Endothelial cell of umbilical vein (primary cell): ENCODE measurements around the gene B4GALT5. TPM values are rescaled to one million over a fixed set of nuclear protein-coding genes. Genes with fewer than 3 reads are reported as not detected.

Source experiments
- BruUV-seq: library from RNA; stranded (reverse); fragments of 400-500 nt; replicated peaks from 2 replicates; lab custom pipeline; 2021; lab: Mats Ljungman, UMichigan
- CTCF ChIA-PET: fragments of 300-600, 350-600 bp; sonication (Branson Sonifier 250); formaldehyde crosslinking; loops from one replicate; lab custom pipeline; 2021; ENCODE audit warnings: antibody characterized with exemption, inconsistent platforms; lab: Charles Lee
- POLR2A ChIA-PET: fragments of 300-600, 350-600 bp; sonication (Branson Sonifier 250); formaldehyde crosslinking; loops from one replicate; lab custom pipeline; 2021; ENCODE audit warnings: antibody characterized with exemption, inconsistent platforms; lab: Charles Lee
- DNase-seq: peaks from one replicate; pipeline ENCODE4 v3.0.0-alpha.2; 2011; ENCODE audit warnings: low read depth, low spot score
- FAIRE-seq: peaks from 2 replicates; lab custom pipeline; 2011; peaks lifted over from hg19 to GRCh38; lab: Jason Lieb, UNC
- H2AFZ ChIP-seq: 2 replicates; pipeline ENCODE4 v1.6.0; 2012; ENCODE audit warnings: low read depth, low read length, control low read depth, inconsistent platforms
- H3K27ac ChIP-seq: 2 replicates; pipeline ENCODE4 v1.5.1; 2011; ENCODE audit warnings: low read depth, mild to moderate bottlenecking, control low read depth, low read length, moderate library complexity; ENCODE audit not compliant: insufficient read depth
- H3K27me3 ChIP-seq, 2 experiments: 2 replicates each; pipeline versions ENCODE4 v1.6.0 to v1.6.1; 2011; ENCODE audit warnings: low read length in 2 of 2, mixed read lengths in 1 of 2; ENCODE audit not compliant: control insufficient read depth in 2 of 2, insufficient read depth in 2 of 2
- H3K36me3 ChIP-seq, 2 experiments: 2 replicates in 1 of 2; 3 replicates in 1 of 2; pipeline ENCODE4 v1.5.1; 2011; ENCODE audit warnings: low read length in 2 of 2, mild to moderate bottlenecking in 1 of 2, moderate library complexity in 1 of 2; ENCODE audit not compliant: control insufficient read depth in 2 of 2, insufficient read depth in 2 of 2; ENCODE audit errors: extremely low read depth in 1 of 2
- H3K4me1 ChIP-seq: 3 replicates; pipeline ENCODE4 v1.5.1; 2011; ENCODE audit warnings: mild to moderate bottlenecking, low read length; ENCODE audit not compliant: control insufficient read depth, insufficient read depth; ENCODE audit errors: extremely low read depth
- H3K4me2 ChIP-seq: 2 replicates; pipeline ENCODE4 v1.6.1; 2011; ENCODE audit warnings: low read length, control low read depth, mixed read lengths; ENCODE audit not compliant: insufficient read depth
- H3K4me3 ChIP-seq, 3 experiments: fragments of 200-600 bp in 1 of 3; sonication (generic), shearing (Covaris generic) in 1 of 3; replicated peaks in 1 of 3; 2 replicates each; pipeline ENCODE4 v1.5.1; 2011 to 2016; ENCODE audit warnings: control low read depth in 3 of 3, low read length in 3 of 3, mild to moderate bottlenecking in 2 of 3, inconsistent platforms in 1 of 3, low read depth in 1 of 3, moderate library complexity in 1 of 3; ENCODE audit not compliant: insufficient read depth in 1 of 3
- H3K79me2 ChIP-seq: 2 replicates; pipeline ENCODE4 v1.6.0; 2012; ENCODE audit warnings: low read length, inconsistent platforms; ENCODE audit not compliant: control insufficient read depth, insufficient read depth
- H3K9ac ChIP-seq: replicated peaks from 2 replicates; pipeline ENCODE3; 2011; ENCODE audit warnings: low read length, control low read depth; ENCODE audit not compliant: insufficient read depth; ENCODE audit errors: extremely low read depth
- H3K9me1 ChIP-seq: replicated peaks from 3 replicates; pipeline ENCODE4 v1.6.0; 2011; ENCODE audit warnings: mild to moderate bottlenecking, low read length; ENCODE audit not compliant: control insufficient read depth, insufficient read depth; ENCODE audit errors: extremely low read depth
- H3K9me3 ChIP-seq: replicated peaks from 2 replicates; pipeline ENCODE4 v1.5.1; 2012; ENCODE audit warnings: low read length, inconsistent platforms; ENCODE audit not compliant: control insufficient read depth, insufficient read depth
- H4K20me1 ChIP-seq: replicated peaks from 2 replicates; pipeline ENCODE3; 2011; ENCODE audit warnings: mild to moderate bottlenecking, low read length; ENCODE audit not compliant: control insufficient read depth, insufficient read depth; ENCODE audit errors: extremely low read depth
- CTCF ChIP-seq, 2 donors: IDR thresholded peaks; 1 replicate in 1 of 2; 2 replicates in 1 of 2; pipeline ENCODE4 v1.5.1; 2011; ENCODE audit warnings: low read length in 2 of 2, mild to moderate bottlenecking in 2 of 2, moderate library complexity in 2 of 2, control low read depth in 1 of 2, inconsistent platforms in 1 of 2, low read depth in 1 of 2; ENCODE audit not compliant: insufficient read depth in 1 of 2; ENCODE audit errors: extremely low read depth in 1 of 2
- EZH2 ChIP-seq: IDR thresholded peaks from 2 replicates; pipeline ENCODE4 v1.6.1; 2012; ENCODE audit warnings: borderline replicate concordance, low read depth, mild to moderate bottlenecking, moderate library complexity, low read length, inconsistent platforms; ENCODE audit not compliant: severe bottlenecking
- FOS ChIP-seq: IDR thresholded peaks from 2 replicates; pipeline ENCODE4 v1.6.1; 2011; ENCODE audit warnings: mild to moderate bottlenecking, low read length, moderate library complexity, borderline replicate concordance; ENCODE audit not compliant: insufficient read depth
- GATA2 ChIP-seq: IDR thresholded peaks from 2 replicates; pipeline ENCODE4 v1.7.0; 2011; ENCODE audit warnings: low read depth, mild to moderate bottlenecking, moderate library complexity, mixed read lengths, low read length; ENCODE audit not compliant: insufficient read length, insufficient read depth
- JUN ChIP-seq: IDR thresholded peaks from 2 replicates; pipeline ENCODE4 v1.6.1; 2011; ENCODE audit warnings: borderline replicate concordance, low read depth; ENCODE audit not compliant: insufficient read length, insufficient read depth
- MAX ChIP-seq: IDR thresholded peaks from 2 replicates; pipeline ENCODE4 v1.6.1; 2011; ENCODE audit not compliant: insufficient read depth, insufficient read length
- MYC ChIP-seq: IDR thresholded peaks from one replicate; pipeline ENCODE4 v1.6.1; 2011; ENCODE audit warnings: mild to moderate bottlenecking, low read depth, low read length
- POLR2A ChIP-seq: IDR thresholded peaks from 2 replicates; pipeline ENCODE4 v1.6.1; 2012; ENCODE audit warnings: low read depth, mild to moderate bottlenecking, control low read depth, low read length
- POLR2AphosphoS5 ChIP-seq: IDR thresholded peaks from 2 replicates; pipeline ENCODE4 v1.6.1; 2012; ENCODE audit warnings: low read depth, mild to moderate bottlenecking, control low read depth, low read length, moderate library complexity; ENCODE audit not compliant: insufficient read depth
- dilution Hi-C: fragments of 300-500 bp; cut with MboI; formaldehyde crosslinking; loops from one replicate; pipeline ENCODE4 v1.15.0; 2019; ENCODE audit warnings: low sequenced_read_pairs; ENCODE audit not compliant: extremely low pct_ligation_motif_present
- intact Hi-C: fragments of 100-400 bp; cut with micrococcal nuclease; formaldehyde crosslinking; loops from one replicate; pipeline ENCODE4 v1.10.0; 2022
- polyA plus RNA-seq, 4 experiments: library from polyadenylated mRNA; depleted of rRNA in 3 of 4; stranded (reverse) in 3 of 4; unstranded in 1 of 4; fragments of >200 nt; gene quantifications; 2 replicates each; pipeline versions ENCODE4 v1.2.1 to v1.2.3, GENCODE V29; 2011 to 2012; ENCODE audit warnings: missing spikeins in 1 of 4
- total RNA-seq: library from RNA; stranded (reverse); gene quantifications from 2 replicates; pipeline ENCODE4 v1.2.3, GENCODE V29; 2021

The B4GALT5 gene
- total and polyA plus RNA-seq, 2 donors (not counting 3 experiments of a cell fraction or from before 2014, with no cell fraction given): 54.4 to 70.1 TPM

GRCh38 chr20:49666911-49667310 is 46.8 kb downstream of the B4GALT5 start:
- TF ChIP-seq MYC: no peak
- no peak for TF ChIP-seq EZH2
- TF ChIP-seq POLR2AphosphoS5: no peak
- no peak for TF ChIP-seq POLR2A
- TF ChIP-seq CTCF (IDR thresholded peaks at IDR 0.05; ENCODE audit: extremely low read depth in 1 of 2, insufficient read depth in 1 of 2, low read depth in 1 of 2, low read length in 2 of 2): no peak
- TF ChIP-seq JUN: no peak
- TF ChIP-seq GATA2: no peak
- no peak for TF ChIP-seq MAX
- no peak for TF ChIP-seq FOS
- BruUV-seq: no TSS peak
- Histone ChIP-seq H3K79me2 (peaks cover 95% of the 10 kb centered on the region), H4K20me1 (peaks cover 23% of the 10 kb centered on the region), H3K4me1 (peaks cover 13% of the 10 kb centered on the region), H3K27ac (no peak overlapping the region), H3K9me1 (no peaks in the 10 kb centered on the region), H3K9me3 (no peaks in the 10 kb centered on the region), H3K4me3 (no peak overlapping the region), H2AFZ (no peak overlapping the region), H3K9ac (no peak overlapping the region), H3K4me2 (no peak overlapping the region), H3K36me3 (peaks cover 0 to 2% of the 10 kb centered on the region in 2 experiments), H3K27me3 (no peaks in the 10 kb centered on the region)
- intact Hi-C loops: no loop called here
- POLR2A ChIA-PET: no interaction called here
- DNase-seq: no peak
- CTCF ChIA-PET: no interaction called here
- dilution Hi-C loops: loop anchor here (25.0 kb wide), 1 partner anchor 170 kb away; no protein-coding TSS in a partner anchor
- FAIRE-seq: no peak
